DMS114 treated with DMSO at 0.1 percent for 48 hours (cell line): ENCODE data around the gene TMEM232.
A peak's percentile ranks its signal among the peaks of the same experiment; 100 is the strongest.
"Not testable (repeated sequence)": the region's sequence is repeated elsewhere in the genome, so short reads cannot be mapped to it uniquely, and the experiment has no call there.

Source experiments
- DNase-seq: peaks from one replicate; lab custom pipeline; 2025; ENCODE audit not compliant: unreplicated experiment; lab: John Stamatoyannopoulos, UW

TMEM232 gene

GRCh38 chr5:110536120-110537115, 190.1 kb downstream of the TMEM232 start:
- no peak for DNase-seq

GRCh38 chr5:110535146-110535545, 191.3 kb downstream of the TMEM232 start:
- not testable (repeated sequence) for DNase-seq

GRCh38 chr5:110525762-110526161, 200.7 kb downstream of the TMEM232 start:
- DNase-seq, result no peak

GRCh38 chr5:110517396-110517795, 209.1 kb downstream of the TMEM232 start:
- DNase-seq, result no peak

- DNase-seq, result no peak
Observed at GRCh38 chr5:110514030-110514429, 212.4 kb downstream of the TMEM232 start.

- DNase-seq, result no peak
Observed at GRCh38 chr5:110512266-110512665, 214.2 kb downstream of the TMEM232 start.

- no peak for DNase-seq
Observed at GRCh38 chr5:110510146-110510545, 216.3 kb downstream of the TMEM232 start.

- DNase-seq, result no peak
Observed at GRCh38 chr5:110507972-110508371, 218.5 kb downstream of the TMEM232 start.

GRCh38 chr5:110506378-110506777, 220.1 kb downstream of the TMEM232 start:
- DNase-seq, result no peak

- DNase-seq, result no peak
Observed at GRCh38 chr5:110496276-110496675, 230.2 kb downstream of the TMEM232 start.

- DNase-seq, result no peak
Observed at GRCh38 chr5:110492446-110492845, 234.0 kb downstream of the TMEM232 start.

- no peak for DNase-seq
Observed at GRCh38 chr5:110478895-110479294, 247.6 kb downstream of the TMEM232 start.

- no peak for DNase-seq
Observed at GRCh38 chr5:110477911-110478310, 248.6 kb downstream of the TMEM232 start.

- DNase-seq, result no peak
Observed at GRCh38 chr5:110476164-110476563, 250.3 kb downstream of the TMEM232 start.

GRCh38 chr5:110475529-110475928, 250.9 kb downstream of the TMEM232 start:
- no peak for DNase-seq

GRCh38 chr5:110469486-110469885, 257.0 kb downstream of the TMEM232 start:
- DNase-seq, result no peak

- DNase-seq, result no peak
Observed at GRCh38 chr5:110463106-110463505, 263.4 kb downstream of the TMEM232 start.

- DNase-seq, result no peak
Observed at GRCh38 chr5:110460837-110461236, 265.6 kb downstream of the TMEM232 start.

GRCh38 chr5:110458313-110458712, 268.2 kb downstream of the TMEM232 start:
- DNase-seq, result no peak

GRCh38 chr5:110442856-110443255, 283.6 kb downstream of the TMEM232 start:
- DNase-seq, result no peak

GRCh38 chr5:110441035-110441434, 285.4 kb downstream of the TMEM232 start:
- DNase-seq, result peak; percentile 19

- DNase-seq, result no peak
Observed at GRCh38 chr5:110440058-110440457, 286.4 kb downstream of the TMEM232 start.

GRCh38 chr5:110439296-110439695, 287.2 kb downstream of the TMEM232 start:
- no peak for DNase-seq
